A673 (cell line): ENCODE measurements around the gene RGCC. TPM values are rescaled to one million over a fixed set of nuclear protein-coding genes. Genes with fewer than 3 reads are reported as not detected.
"Not testable (repeated sequence)": the region's sequence is repeated elsewhere in the genome, so short reads cannot be mapped to it uniquely, and the experiment has no call there.

Experiments
- BruUV-seq: library from RNA; stranded (reverse); fragments of 400-500 nt; replicated peaks from 2 replicates; lab custom pipeline; 2021; lab: Mats Ljungman, UMichigan
- CTCF ChIA-PET: fragments of 300-600 bp; sonication (Branson Sonifier 250); formaldehyde crosslinking; loops from one replicate; lab custom pipeline; 2022; ENCODE audit warnings: antibody characterized with exemption; lab: Charles Lee
- POLR2A ChIA-PET: fragments of 300-600 bp; sonication (Branson Sonifier 250); formaldehyde crosslinking; loops from one replicate; lab custom pipeline; 2022; ENCODE audit warnings: antibody characterized with exemption; ENCODE audit not compliant: low non-redundant PET; lab: Charles Lee
- DNase-seq: peaks from one replicate; pipeline ENCODE4 v3.0.0-alpha.2; 2015; ENCODE audit warnings: low spot score
- H3K27ac ChIP-seq: fragments of 200-600 bp; sonication (generic); 2 replicates; pipeline ENCODE4 v1.5.1; 2016; ENCODE audit warnings: mixed run types, low read depth, mild to moderate bottlenecking, mixed read lengths, antibody characterized with exemption, low read length; ENCODE audit not compliant: poor library complexity, severe bottlenecking
- H3K27me3 ChIP-seq: fragments of 200-600 bp; sonication (generic); replicated peaks from 2 replicates; pipeline ENCODE4 v1.6.1; 2017; ENCODE audit warnings: mixed run types, low read depth, mild to moderate bottlenecking, mixed read lengths, antibody characterized with exemption, low read length; ENCODE audit not compliant: insufficient read depth, poor library complexity
- H3K36me3 ChIP-seq: fragments of 200-600 bp; sonication (generic); 2 replicates; pipeline ENCODE4 v1.6.1; 2016; ENCODE audit warnings: mixed run types, mild to moderate bottlenecking, mixed read lengths, antibody characterized with exemption, low read length; ENCODE audit not compliant: insufficient read depth, poor library complexity, severe bottlenecking
- H3K4me1 ChIP-seq: fragments of 200-600 bp; sonication (generic); 2 replicates; pipeline ENCODE4 v1.6.1; 2017; ENCODE audit warnings: mixed run types, mild to moderate bottlenecking, mixed read lengths, antibody characterized with exemption, low read length; ENCODE audit not compliant: insufficient read depth, poor library complexity, severe bottlenecking
- H3K4me3 ChIP-seq: fragments of 200-600 bp; sonication (generic); 2 replicates; pipeline ENCODE4 v1.5.1; 2016; ENCODE audit warnings: low read depth, mixed run types, mild to moderate bottlenecking, mixed read lengths, low read length; ENCODE audit not compliant: poor library complexity, severe bottlenecking
- H3K9me3 ChIP-seq: fragments of 200-600 bp; sonication (generic); 2 replicates; pipeline ENCODE4 v1.6.1; 2016; ENCODE audit warnings: mixed run types, low read depth, mild to moderate bottlenecking, mixed read lengths, antibody characterized with exemption, low read length; ENCODE audit not compliant: poor library complexity, severe bottlenecking
- EZH2 ChIP-seq: fragments of 200-600 bp; sonication (generic); IDR thresholded peaks from 2 replicates; pipeline ENCODE4 v1.6.1; 2017; ENCODE audit warnings: borderline replicate concordance, low read depth, mild to moderate bottlenecking, mixed read lengths, antibody characterized with exemption, low read length; ENCODE audit not compliant: poor library complexity, severe bottlenecking
- intact Hi-C: fragments of 100-400 bp; cut with micrococcal nuclease; formaldehyde crosslinking; loops from one replicate; pipeline ENCODE4 v1.10.0; 2022; ENCODE audit not compliant: unreplicated experiment
- total RNA-seq: library from RNA; stranded (reverse); gene quantifications from 2 replicates; pipeline ENCODE4 v1.2.3, GENCODE V29; 2021
- TF ChIP-seq, protein P1 (sequence below): fragments of 300-800, 200-600 bp; sonication (generic); conservative IDR thresholded peaks from 2 replicates; pipeline ENCODE4 v1.5.1; 2017; ENCODE audit warnings: low read depth, mild to moderate bottlenecking, antibody characterized with exemption, low read length, moderate library complexity, mixed read lengths

The RGCC gene
- total RNA-seq, 1 experiment from 2014 or later, result not detected

DNA sequence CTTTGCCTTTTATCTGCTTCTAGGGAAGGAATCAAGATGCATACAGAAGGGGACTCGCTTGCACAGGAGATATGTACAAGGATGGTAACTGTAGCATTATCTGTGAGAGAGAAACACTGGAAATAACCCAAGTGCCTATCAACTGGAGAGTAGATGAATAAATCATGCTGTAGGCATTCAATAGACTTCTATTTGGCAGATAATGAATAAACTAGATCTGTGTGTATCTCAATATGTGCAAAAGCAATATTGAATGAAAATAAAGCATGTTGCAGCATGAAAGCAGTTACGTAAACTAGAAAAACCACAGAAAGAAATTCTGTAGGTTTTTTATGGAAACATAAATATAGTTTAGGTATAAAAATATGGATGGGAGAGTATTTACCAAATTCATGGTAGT is 38.6 kb upstream of the RGCC start:
- no peak for DNase-seq
- Histone ChIP-seq H3K36me3 (no peaks in the 10 kb centered on the region), H3K9me3 (no peaks in the 10 kb centered on the region), H3K27me3 (no peaks in the 10 kb centered on the region), H3K27ac (no peak overlapping the region), H3K4me3 (no peak overlapping the region), H3K4me1 (no peaks in the 10 kb centered on the region)
- POLR2A ChIA-PET, result interaction anchor here (0.6 kb wide), 1 partner anchor 715 kb away, joined by 3 read pairs; no protein-coding TSS in a partner anchor
- BruUV-seq, result no TSS peak
- CTCF ChIA-PET, result no interaction called here
- intact Hi-C loops, result no loop called here
- TF ChIP-seq EZH2, result no peak
- TF ChIP-seq, protein P1, sequence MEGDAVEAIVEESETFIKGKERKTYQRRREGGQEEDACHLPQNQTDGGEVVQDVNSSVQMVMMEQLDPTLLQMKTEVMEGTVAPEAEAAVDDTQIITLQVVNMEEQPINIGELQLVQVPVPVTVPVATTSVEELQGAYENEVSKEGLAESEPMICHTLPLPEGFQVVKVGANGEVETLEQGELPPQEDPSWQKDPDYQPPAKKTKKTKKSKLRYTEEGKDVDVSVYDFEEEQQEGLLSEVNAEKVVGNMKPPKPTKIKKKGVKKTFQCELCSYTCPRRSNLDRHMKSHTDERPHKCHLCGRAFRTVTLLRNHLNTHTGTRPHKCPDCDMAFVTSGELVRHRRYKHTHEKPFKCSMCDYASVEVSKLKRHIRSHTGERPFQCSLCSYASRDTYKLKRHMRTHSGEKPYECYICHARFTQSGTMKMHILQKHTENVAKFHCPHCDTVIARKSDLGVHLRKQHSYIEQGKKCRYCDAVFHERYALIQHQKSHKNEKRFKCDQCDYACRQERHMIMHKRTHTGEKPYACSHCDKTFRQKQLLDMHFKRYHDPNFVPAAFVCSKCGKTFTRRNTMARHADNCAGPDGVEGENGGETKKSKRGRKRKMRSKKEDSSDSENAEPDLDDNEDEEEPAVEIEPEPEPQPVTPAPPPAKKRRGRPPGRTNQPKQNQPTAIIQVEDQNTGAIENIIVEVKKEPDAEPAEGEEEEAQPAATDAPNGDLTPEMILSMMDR, result no peak

DNA sequence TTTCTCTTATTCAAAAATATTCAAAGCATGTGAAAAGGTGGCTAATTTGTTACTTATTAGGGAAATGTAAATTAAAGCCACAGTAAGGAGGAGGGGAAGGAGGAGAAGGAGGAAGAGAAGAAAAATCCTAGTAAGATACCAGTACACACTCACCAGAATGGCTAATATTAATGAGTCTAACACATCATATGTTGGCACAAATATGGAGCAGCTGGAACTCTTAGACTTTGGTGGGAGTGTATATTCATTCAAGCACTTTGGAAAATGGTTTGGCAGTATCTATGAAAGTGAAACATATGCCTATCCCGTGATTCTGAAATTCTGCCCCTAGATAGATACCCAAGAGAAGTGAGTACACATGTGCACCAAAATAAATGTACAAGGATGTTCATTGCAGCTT is 38.1 kb upstream of the RGCC start:
- ChIA-PET POLR2A (interaction anchor here (0.6 kb wide), 1 partner anchor 714 kb away, joined by 3 read pairs; no protein-coding TSS in a partner anchor), CTCF (no interaction called here)
- no peak overlapping the region for H3K27ac ChIP-seq
- no peaks in the 10 kb centered on the region for H3K9me3 ChIP-seq
- no peaks in the 10 kb centered on the region for H3K36me3 ChIP-seq
- no peak for DNase-seq
- H3K27me3 ChIP-seq, result no peaks in the 10 kb centered on the region
- intact Hi-C loops, result no loop called here
- TF ChIP-seq EZH2, result no peak
- TF ChIP-seq, protein P1, result no peak
- no peaks in the 10 kb centered on the region for H3K4me1 ChIP-seq
- BruUV-seq, result no TSS peak
- H3K4me3 ChIP-seq, result no peak overlapping the region

DNA sequence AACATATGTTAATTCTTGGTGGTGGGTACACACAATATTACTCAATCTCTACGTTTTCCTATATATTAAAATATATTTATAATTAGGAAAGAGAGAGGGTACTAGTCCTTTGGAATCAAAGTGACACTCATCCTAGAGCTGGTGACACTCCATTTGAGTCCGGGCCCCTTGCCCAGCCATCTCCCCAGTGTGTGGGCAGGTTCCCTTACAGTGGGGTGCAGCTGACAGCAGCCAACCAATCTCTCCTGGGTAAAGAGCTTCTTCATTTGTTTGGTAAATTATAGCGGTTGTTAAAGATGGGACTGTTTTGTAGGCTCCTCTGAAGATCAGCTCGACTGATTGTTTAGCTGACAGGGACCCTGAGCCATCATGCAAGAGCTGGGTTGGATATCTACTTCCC is 37.2 kb upstream of the RGCC start:
- ChIA-PET POLR2A (no interaction called here), CTCF (no interaction called here)
- Histone ChIP-seq H3K27me3 (no peaks in the 10 kb centered on the region), H3K27ac (no peak overlapping the region), H3K36me3 (no peaks in the 10 kb centered on the region), H3K9me3 (no peaks in the 10 kb centered on the region), H3K4me1 (no peaks in the 10 kb centered on the region), H3K4me3 (no peak overlapping the region)
- DNase-seq, result no peak
- TF ChIP-seq EZH2, result no peak
- TF ChIP-seq, protein P1, result no peak
- BruUV-seq, result no TSS peak
- intact Hi-C loops, result no loop called here

DNA sequence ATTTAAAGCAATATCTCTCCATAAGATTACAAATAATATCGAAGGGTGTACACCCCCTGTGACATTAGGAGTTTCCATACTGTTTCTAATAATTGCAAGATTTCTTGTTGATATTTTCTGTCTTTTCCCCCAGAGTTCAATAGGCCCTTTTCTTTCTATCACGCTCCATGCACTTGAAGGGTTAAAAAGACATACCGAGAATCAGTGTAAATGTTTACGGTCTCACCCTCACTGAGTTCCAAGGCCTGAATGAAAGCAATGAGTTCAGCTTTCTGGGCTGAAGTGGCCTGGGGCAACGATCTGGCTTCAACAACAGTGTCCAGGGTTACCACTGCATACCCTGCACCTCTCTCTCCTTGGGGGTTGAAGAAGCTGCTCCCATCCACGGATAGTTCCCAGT is 36.0 kb upstream of the RGCC start:
- DNase-seq, H3K4me3 ChIP-seq, CTCF ChIA-PET, POLR2A ChIA-PET, H3K9me3 ChIP-seq, H3K27me3 ChIP-seq, BruUV-seq, H3K36me3 ChIP-seq, H3K27ac ChIP-seq, intact Hi-C loops, H3K4me1 ChIP-seq: not testable (repeated sequence)

DNA sequence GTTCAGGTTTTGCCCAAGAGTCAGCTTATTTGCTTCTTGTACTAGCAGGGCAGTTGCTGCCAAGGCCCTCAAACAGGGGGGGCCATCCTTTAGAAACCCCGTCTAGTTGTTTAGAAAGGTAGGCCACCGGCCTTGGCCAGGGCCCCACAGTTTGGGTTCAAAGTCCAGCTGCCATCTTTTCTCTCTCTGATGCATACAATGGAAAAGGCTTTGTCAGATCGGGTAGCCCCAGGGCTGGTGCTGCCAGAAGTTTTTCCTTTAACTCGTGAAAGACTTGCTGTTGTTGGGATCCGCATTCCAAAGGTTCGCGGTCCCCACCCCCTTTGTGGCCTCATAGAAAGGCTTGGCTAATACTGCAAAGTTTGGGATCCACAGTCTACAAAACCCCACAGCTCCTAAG is 35.4 kb upstream of the RGCC start:
- H3K27me3 ChIP-seq, intact Hi-C loops, POLR2A ChIA-PET, H3K9me3 ChIP-seq, H3K4me1 ChIP-seq, H3K36me3 ChIP-seq, DNase-seq, CTCF ChIA-PET, H3K4me3 ChIP-seq, BruUV-seq, H3K27ac ChIP-seq: not testable (repeated sequence)
